NK-92 (cell line): ENCODE results near the gene RABL6.
A peak's percentile ranks its signal among the peaks of the same experiment; 100 is the strongest.
"Not testable (repeated sequence)": the region's sequence is repeated elsewhere in the genome, so short reads cannot be mapped to it uniquely, and the experiment has no call there.

Experiments
- DNase-seq: peaks from one replicate; lab custom pipeline; 2025; ENCODE audit not compliant: unreplicated experiment; lab: John Stamatoyannopoulos, UW

Gene RABL6

DNA sequence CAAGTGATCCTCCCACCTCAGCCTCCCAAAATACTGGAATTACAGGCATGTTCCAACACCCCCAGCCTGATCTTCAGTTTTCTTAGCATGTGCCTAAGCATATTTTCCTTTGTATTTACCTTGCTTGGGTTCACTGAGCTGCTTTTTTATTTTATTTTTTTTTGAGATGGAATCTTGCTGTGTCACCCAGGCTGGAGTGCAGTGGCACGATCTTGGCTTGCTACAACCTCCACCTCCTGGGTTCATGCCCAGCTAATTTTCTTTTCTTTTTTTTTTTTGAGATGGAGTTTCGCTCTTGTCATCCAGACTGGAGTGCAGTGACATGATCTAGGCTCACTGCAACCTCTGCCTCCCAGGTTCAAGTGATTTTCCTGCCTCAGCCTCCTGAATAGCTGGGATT lies 61.9 kb downstream of the RABL6 start:
- DNase-seq, result not testable (repeated sequence)

GRCh38 chr9:136875155-136875554 lies 67.4 kb downstream of the RABL6 start:
- DNase-seq, result no peak

GRCh38 chr9:136876476-136876875 lies 68.7 kb downstream of the RABL6 start:
- no peak for DNase-seq

DNA sequence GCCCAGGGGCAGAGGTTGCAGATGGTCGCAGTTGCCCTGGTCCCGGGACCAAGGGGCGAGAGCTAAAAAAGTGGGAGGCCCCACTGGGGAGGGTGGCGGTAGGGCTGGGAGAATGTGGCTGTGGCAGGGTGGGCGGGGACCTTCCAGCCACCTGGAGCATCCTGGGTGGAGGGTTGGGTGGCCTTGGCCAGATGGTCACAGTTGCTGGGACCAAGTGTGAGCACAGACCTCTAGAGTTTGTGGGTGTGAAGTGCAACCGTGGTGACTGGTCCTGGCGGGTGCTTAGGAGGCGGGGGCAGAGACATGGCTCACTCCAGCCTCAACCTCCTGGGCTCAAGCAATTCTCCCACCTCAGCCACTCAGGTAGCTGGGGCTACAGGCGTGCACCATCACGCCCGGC lies 72.9 kb downstream of the RABL6 start:
- no peak for DNase-seq

GRCh38 chr9:136881691-136882108 lies 74.0 kb downstream of the RABL6 start:
- no peak for DNase-seq

DNA sequence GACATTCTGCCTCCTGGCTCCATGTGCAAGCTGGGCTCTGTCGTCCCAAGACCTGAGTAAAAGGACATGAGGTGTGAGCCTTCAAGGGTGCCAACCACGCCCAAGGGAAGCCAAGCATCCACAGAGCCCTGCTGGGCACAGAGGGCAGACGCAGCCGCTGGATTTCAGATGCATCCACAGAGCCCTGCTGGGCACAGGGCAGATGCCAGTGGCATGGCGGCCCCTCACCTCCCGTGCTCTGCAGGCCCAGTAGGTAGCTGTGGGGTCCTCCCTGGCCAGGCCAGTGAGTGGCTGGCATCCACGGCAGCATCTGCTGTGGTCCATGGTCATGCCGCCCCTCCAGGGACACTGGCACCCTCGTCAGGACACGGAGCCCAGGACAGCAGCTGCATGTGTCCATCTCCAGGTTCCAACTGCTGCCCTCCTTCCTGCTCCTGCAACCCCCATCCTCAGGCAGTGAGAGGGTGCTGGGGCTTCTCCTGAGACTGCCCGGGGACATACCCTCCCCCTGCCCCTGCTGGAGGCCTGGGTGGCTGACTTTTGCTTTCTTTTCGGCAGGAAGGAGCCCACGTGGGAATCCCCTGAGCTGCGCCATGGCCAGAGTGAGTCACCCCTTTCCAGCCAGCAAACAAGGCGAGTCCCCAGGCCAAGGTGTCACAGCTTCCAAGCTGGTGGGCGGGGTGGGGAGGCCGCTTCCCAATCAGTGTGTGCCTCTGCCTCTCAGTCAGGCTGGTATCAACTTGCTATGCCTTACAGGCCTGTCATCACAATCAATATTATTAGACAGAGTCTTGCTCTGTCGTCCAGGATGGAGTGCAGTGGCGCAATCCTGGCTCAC lies 74.6 kb downstream of the RABL6 start:
- DNase-seq, result no peak

- not testable (repeated sequence) for DNase-seq
Measured at GRCh38 chr9:136882947-136883283, 75.2 kb downstream of the RABL6 start.

DNA sequence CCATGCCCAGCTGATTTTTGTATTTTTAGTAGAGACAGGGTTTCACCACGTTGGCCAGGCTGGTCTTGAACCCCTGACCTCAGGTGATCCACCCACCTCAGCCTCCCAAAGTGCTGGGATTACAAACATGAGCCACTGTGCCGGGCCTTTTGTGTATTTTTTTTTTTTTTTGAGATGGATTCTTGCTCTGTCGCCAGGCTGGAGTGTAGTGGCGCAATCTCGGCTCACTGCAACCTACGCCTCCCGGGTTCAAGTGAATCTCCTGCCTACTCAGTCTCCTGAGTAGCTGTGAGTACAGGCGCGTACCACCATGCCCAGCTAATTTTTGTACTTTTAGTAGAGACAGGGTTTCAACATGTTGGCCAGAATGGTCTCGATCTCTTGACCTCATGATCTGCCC lies 75.9 kb downstream of the RABL6 start:
- DNase-seq, result not testable (repeated sequence)

DNA sequence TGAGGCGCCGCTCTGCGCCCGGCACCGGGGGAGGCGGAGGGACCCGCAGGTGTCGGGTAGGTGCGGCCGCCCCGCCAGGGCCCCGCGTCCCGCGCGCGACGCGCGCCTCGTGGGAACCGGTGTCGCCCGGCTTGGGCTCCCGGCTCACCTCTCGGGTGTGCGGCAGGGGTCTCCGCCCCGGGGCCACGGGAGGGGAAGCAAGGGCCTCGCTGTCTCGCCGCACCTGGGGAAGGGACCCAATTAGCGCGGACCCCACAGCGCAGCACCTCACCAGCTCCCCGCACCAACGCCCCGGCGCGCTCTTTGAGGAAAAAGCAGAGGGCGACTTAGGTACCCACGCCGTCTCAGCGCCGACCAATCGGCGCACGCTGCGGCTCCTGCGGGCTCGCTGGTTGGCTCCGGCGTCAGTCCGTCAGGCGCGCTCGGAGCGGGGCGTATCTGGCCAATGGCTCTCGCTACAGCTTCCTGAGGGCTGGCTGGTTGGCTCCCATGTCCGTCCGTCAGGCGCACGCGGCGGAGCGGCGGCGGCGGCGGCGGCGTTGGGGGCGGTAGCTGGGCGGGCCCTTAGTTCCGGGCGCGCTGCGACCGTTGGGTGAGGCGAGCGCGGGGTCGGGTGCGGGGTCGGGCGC lies 78.3 kb downstream of the RABL6 start, which contains the start of gene TRAF2:
TSS of gene TRAF2 (plus strand) at position 567 of the 629 bp plus-strand sequence. CDS start 12,225 bp downstream, outside the sequence.
- peak; percentile 55 for DNase-seq

DNA sequence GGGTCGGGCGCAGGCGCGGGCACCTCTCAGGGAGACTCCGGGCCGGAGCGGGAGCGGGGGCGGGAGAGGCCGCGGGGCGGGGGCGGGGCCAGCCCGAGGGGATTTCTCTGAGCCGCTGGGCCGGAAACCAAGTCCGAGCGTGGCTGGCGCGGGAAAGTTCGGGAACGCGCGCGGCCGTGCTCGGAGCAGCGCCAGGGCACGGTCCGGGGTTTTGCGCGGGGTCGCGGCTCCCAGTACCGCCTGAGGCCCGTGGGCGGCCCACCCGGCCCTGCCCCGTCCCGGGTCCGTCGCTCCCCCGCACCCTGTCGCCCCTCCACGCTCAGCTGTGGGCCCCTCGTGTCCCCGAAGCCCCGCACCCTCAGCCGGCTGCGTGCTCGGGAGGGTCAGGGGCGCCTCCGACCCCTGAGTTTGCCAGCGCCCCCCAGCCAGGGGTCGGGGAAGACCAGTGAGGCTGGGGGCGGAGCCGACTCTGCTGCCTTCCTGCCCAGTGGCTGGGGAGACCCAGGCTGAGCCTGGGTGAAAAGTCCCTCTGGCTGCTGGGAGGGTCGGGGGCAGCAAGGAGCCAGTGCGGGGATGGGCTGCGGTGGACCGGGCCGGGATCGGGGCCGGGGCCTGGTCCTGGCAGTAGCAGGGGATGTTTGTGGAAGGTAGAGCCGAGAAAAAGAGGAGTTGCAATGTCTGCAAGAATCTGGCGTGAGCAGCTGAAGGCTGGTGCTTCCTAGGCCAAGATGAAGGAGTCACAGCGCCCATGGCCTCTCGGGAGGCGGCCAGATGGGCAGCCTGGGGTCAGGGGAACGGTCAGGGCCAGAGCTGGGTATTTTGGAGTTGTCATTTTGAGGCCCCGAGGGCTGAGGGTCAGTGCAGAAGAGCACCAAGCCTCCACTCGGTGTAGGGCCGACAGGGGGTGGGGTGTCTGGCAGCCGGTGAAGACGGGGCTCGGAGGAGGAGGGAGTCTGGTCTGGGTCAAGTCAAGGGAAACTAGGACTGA lies 79.2 kb downstream of the RABL6 start:
- no peak for DNase-seq

GRCh38 chr9:136888454-136888853 lies 80.7 kb downstream of the RABL6 start:
- no peak for DNase-seq

DNA sequence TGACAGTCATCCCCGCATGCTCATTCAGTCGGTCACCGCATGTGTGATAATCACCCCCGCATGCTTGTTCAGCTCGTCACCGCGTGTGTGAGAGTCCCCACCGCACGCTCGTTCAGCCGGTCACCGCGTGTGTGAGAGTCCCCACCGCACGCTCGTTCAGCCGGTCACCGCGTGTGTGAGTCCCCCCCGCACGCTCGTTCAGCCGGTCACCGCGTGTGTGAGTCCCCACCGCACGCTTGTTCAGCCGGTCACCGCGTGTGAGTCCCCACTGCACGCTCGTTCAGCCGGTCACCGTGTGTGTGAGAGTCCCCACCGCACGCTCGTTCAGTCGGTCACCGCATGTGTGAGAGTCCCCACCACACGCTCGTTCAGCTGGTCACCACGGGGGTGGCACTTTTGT lies 82.1 kb downstream of the RABL6 start:
- no peak for DNase-seq

DNA sequence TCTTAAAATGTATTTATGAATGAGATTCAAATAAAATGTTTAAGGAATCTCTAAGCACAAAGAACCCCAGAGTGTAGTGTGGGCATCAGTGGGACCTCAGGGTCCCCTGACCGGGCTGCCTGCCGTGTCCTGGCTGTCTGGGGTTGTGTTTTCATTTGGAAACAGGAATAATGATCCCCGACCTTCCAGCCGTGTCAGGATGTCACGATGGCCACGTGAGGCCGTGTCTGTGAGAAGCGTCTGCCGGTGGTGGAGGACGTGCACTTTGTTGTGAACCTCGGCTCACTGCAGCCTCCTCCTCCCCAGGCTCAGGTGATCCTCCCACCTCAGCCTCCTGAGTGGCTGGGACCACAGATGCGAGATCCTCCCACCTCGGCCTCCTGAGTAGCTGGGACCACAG lies 82.9 kb downstream of the RABL6 start:
- DNase-seq, result no peak
